ENCODE measurements around the gene NAP1L5. TPM values are rescaled to one million over a fixed set of nuclear protein-coding genes. Genes with fewer than 3 reads are reported as not detected.

The NAP1L5 gene
- total and polyA plus RNA-seq, 11 donors, result 2.7 to 7.9 (median 4.5) TPM

DNA sequence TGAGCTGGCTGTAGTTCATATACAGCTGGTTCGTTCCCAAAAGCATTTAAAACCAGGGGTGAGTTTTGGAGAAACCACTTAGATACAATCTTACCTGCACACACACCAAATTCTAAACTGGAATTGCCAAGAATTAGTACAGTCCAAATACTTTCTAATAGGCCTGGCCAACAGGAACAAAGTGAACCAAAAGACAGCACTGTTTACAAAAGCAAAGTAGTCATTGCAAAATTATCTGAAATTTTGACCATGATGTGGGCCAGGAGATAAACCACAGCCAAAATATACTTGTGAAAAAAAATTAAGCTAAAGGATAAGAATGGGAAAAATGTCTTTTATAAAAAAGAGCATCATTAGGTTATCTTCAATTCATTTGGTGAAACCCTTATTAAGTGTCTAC, 37.9 kb upstream of the NAP1L5 start:
- Histone ChIP-seq H3K27ac (peak overlapping the region in 2 of 12 donors; percentile 3 to 8), H3K27me3 (no peaks in the 10 kb centered on the region), H3K9me3 (no peaks in the 10 kb centered on the region), H3K36me3 (peaks cover 0 to 65% (median 49%) of the 10 kb centered on the region in 9 donors), H3K4me1 (peaks cover 0 to 38% (median 10%) of the 10 kb centered on the region in 12 donors), H3K4me3 (no peak overlapping the region)
- no peak for TF ChIP-seq CTCF (IDR thresholded peaks at IDR 0.05)
- no peak for TF ChIP-seq POLR2A (IDR thresholded peaks at IDR 0.05)
- 84 to 93% (median 88%) methylated on average over 1 of the region's 1 CpG for WGBS, 4 donors
- intact Hi-C loops (cut with DNase I), result no loop called here
- DNase-seq, result no peak
- peak in 2 of 4 donors; percentile 26 to 30 for ATAC-seq

DNA sequence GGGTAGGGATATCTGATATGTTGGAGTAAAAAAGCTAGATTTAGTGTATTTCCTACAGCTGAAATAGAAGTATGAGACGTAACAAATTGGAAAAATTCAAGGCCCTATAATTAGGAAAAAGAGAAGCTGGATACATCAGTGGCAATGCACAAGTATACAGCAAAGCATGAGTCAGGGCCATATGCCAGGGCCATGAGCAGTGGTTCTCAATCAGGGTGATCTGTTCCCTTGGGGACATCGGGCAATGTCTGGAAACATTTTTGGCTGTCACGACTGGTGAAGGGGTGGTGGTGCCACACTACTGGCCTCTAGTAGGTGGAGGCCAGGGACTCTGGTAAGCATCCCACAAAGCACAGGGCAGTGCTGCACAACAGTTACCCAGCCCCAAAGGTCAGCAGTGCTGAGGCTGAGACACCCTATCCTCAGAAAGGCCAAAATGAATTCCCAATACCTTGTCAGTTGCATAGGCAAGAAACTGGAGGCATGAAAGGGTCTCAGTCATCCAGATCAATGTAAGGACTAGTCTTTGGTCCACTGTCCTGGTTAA, 36.8 kb upstream of the NAP1L5 start:
- Histone ChIP-seq H3K9me3 (no peaks in the 10 kb centered on the region), H3K4me3 (no peak overlapping the region), H3K27me3 (no peaks in the 10 kb centered on the region), H3K4me1 (peaks cover 0 to 40% (median 11%) of the 10 kb centered on the region in 12 donors), H3K27ac (peak overlapping the region in 1 of 12 donors; percentile 3), H3K36me3 (peaks cover 0 to 74% (median 57%) of the 10 kb centered on the region in 9 donors)
- no peak for DNase-seq
- WGBS, 4 donors, result 50 to 89% (median 70%) methylated on average over 3 of the region's 3 CpGs
- intact Hi-C loops (cut with DNase I), result no loop called here
- TF ChIP-seq POLR2A (IDR thresholded peaks at IDR 0.05) (no peak), CTCF (IDR thresholded peaks at IDR 0.05) (no peak)
- ATAC-seq, result peak in 2 of 4 donors; percentile 30 to 51

- intact Hi-C loops (cut with DNase I), result no loop called here
- Histone ChIP-seq H3K27ac (no peak overlapping the region), H3K9me3 (no peaks in the 10 kb centered on the region), H3K4me1 (peaks cover 0 to 50% (median 20%) of the 10 kb centered on the region in 12 donors), H3K4me3 (no peak overlapping the region), H3K36me3 (peaks cover 0 to 77% (median 58%) of the 10 kb centered on the region in 9 donors), H3K27me3 (no peaks in the 10 kb centered on the region)
- no peak for DNase-seq
- no peak for ATAC-seq
- WGBS, 4 donors, result 92 to 96% (median 94%) methylated on average over 5 of the region's 5 CpGs
- TF ChIP-seq CTCF (IDR thresholded peaks at IDR 0.05) (no peak), POLR2A (IDR thresholded peaks at IDR 0.05) (no peak)
Measured at GRCh38 chr4:88732714-88733368, 35.2 kb upstream of the NAP1L5 start.

- H3K27me3 ChIP-seq, result no peaks in the 10 kb centered on the region
- H3K27ac ChIP-seq, result no peak overlapping the region
- H3K4me1 ChIP-seq, result peaks cover 0 to 45% (median 20%) of the 10 kb centered on the region in 12 donors
- H3K9me3 ChIP-seq, result no peaks in the 10 kb centered on the region
- intact Hi-C loops (cut with DNase I), result no loop called here
- ATAC-seq, result no peak
- H3K36me3 ChIP-seq, result peaks cover 0 to 87% (median 71%) of the 10 kb centered on the region in 9 donors
- DNase-seq, result no peak
- 85 to 92% (median 87%) methylated on average over 4 of the region's 4 CpGs for WGBS, 4 donors
- no peak for TF ChIP-seq CTCF (IDR thresholded peaks at IDR 0.05)
- TF ChIP-seq POLR2A (IDR thresholded peaks at IDR 0.05), result no peak
- H3K4me3 ChIP-seq, result no peak overlapping the region
Measured at GRCh38 chr4:88731381-88731780, 33.8 kb upstream of the NAP1L5 start.
